ENCODE data around the gene CD4.

DNA sequence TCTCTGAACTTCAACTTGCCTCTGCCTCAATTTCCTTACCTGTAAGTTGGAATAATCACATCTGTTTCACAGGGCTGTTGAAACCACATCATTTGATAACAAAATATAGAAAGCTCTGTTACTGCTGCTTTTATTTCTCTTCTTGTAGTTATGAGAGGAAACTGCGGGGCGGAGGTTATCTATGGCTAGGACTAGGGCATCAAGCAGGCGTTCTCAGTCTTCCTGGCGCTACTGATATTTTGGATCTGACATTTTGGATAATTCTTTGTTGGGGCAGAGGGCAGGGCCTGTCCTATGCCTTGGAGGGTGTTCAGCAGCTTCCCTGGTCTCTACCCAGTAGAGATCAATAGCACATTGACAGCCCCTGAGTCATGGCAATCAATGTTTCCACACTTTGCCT is 42.8 kb downstream of the CD4 start:
- no peak for TF ChIP-seq CTCF (IDR thresholded peaks at IDR 0.05; ENCODE audit: insufficient read depth, low read length, poor library complexity, severe bottlenecking)
- no peak for TF ChIP-seq EZH2phosphoT487 (conservative IDR thresholded peaks at IDR 0.05; ENCODE audit: low read length)
